Naive thymus-derived CD8-positive, alpha-beta T cell (primary cell): ENCODE measurements around the gene SPSB4. TPM values are rescaled to one million over a fixed set of nuclear protein-coding genes. Genes with fewer than 3 reads are reported as not detected.

Experiments
- polyA plus RNA-seq, 3 donors: library from polyadenylated mRNA; unstranded; fragments of 300-500 nt; fragmentation: Illumina TruSeq; gene quantifications; one replicate each; pipeline ENCODE4 v1.2.3, GENCODE V29; 2021
- total RNA-seq, 8 experiments: library from RNA in 2 of 8; stranded (reverse) in 2 of 8; gene quantifications; one replicate each; pipeline ENCODE4 v1.2.3 and lab custom pipeline; 2021 to 2026

SPSB4 gene
- total and polyA plus RNA-seq, 5 experiments from 2014 or later: not detected

Other genes with a start within 250 kb of the SPSB4 start
- 10 to 100 TPM; 62.7 to 73.6 TPM for gene SLC25A36, start 109.5 kb upstream of the SPSB4 start, total RNA-seq
- gene SLC25A36, start 109.5 kb upstream of the SPSB4 start, polyA plus RNA-seq: 10 to 100 TPM; 41.1 to 49.7 (median 44.6) TPM
- 10 to 100 TPM; 34.4 to 36.9 TPM for gene PXYLP1, start 180.5 kb downstream of the SPSB4 start, total RNA-seq
- 10 to 100 TPM in 2 of 3 donors, 1 to 10 TPM in 1; 9.9 to 18.3 (median 16.9) TPM for gene PXYLP1, start 180.5 kb downstream of the SPSB4 start, polyA plus RNA-seq